GM18951 (cell line): ENCODE results near the gene ZNF446.
"Not testable (repeated sequence)": the region's sequence is repeated elsewhere in the genome, so short reads cannot be mapped to it uniquely, and the experiment has no call there.

Source experiments
- POLR2A ChIP-seq: IDR thresholded peaks from 4 replicates; pipeline ENCODE4 v1.6.1; 2011; ENCODE audit warnings: mild to moderate bottlenecking; ENCODE audit not compliant: insufficient read length, insufficient read depth; ENCODE audit errors: extremely low read depth
- in situ Hi-C: fragments of 300-500 bp; cut with MboI; formaldehyde crosslinking; loops from one replicate; pipeline ENCODE4 v1.12.0; 2022; ENCODE audit warnings: low sequenced_read_pairs, mixed read lengths, inconsistent platforms; ENCODE audit not compliant: unreplicated experiment

ZNF446 gene

DNA sequence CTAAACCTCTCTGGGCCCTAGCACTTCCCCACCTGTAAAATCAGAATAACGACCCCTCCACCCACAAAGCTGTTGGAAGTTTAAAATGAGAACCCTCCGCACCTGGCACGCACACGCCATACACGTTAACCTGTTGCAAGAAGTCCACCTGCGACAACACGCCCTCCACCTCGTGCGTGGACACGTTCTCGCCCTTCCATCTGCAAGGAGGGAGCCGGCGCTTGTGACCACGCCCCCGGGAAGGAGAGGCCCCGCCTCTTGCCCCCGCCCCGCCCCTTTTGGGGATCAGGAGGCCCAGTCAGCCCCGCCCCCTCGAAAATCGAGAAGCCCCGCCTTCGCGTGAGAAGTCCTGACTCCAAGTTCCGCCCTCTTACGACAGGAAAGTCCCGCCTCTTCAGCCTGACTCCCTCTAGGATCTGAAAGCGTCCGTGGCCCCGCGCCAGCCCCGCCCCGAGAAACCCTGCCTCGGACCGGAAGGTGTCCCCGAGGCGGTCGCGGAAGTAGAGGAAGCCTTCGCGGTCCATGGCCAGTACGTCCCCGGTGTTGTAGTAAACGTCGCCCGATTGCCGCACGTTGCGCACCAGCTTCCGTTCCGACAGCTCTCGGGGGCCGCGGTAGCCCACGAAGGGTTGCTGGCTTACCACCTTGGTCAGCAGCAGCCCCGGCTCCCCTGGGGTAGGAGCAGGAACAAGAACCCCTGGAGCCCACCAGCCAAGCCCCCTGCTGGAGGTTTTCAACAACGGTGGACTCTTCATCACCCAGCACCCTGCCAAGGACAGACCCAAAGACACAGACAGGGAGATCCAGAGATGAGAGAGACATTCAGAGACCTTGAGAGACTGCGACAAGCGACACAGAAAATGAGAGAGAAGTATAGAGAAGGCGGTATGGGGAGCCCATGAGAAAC lies 23.1 kb downstream of the ZNF446 start:
- peak; percentile 70 for TF ChIP-seq POLR2A
- in situ Hi-C loops, result no loop called here

DNA sequence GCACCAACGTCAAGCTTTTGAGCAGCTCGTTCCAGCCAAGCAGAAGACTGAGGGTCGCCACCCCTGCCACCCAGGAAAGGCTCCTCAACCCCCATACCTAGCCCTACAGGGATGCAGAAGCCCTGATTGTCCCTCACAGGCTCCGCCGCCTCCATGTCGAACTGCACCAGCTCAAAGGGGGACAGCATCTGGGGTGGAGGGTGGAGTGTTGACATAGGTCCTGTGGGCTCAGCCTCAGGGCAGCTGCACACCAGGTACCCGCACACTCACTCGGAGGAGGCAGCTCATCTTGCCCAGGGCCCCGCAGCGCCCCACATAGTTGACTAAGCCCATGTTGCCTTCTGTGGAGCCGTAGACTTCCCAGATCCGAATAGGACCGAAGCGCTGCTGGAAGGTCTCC lies 24.1 kb downstream of the ZNF446 start:
- no peak for TF ChIP-seq POLR2A
- in situ Hi-C loops, result no loop called here

DNA sequence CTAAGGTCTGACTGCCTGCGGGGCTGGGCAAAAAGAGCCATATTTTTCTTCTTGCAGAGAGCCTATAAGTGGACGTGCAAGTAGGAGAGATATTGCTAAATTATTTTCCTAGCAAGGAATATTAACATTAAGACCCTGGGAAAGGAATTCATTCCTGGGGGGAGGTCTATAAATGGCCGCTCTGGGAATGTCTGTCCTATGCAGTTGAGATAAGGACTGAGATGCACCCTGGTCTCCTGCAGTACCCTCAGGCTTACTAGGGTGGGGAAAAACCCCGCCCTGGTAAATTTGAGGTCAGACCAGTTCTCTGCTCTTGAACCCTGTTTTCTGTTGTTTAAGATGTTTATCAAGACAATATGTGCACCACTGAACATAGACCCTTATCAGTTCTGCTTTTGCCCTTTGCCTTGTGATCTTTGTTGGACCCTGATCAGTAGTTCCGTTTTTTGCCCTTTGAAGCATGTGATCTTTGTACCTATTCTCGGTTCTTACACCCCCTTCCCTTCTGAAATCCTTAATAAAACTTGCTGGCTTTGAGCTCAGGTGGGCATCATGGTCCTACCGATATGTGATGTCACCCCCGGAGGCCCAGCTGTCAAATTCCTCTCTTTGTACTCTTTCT lies 31.6 kb downstream of the ZNF446 start:
- in situ Hi-C loops, result not testable (repeated sequence)

DNA sequence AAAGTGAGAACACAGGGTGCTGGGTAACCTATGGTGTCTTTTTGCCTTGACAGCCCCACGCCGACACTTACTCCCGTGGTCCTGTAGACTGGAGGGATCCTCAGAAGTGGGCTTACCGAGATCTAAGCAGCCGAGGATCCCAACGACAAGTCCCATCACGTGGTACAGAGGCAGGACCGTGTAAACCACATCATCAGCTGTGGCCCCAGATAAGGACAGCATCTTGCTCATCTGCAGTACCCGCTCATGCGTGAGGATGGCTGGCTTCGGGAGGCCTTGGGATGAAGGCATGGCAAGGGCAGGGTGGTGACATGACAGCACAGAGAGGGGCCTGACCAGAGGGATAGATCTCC lies 33.6 kb downstream of the ZNF446 start:
- TF ChIP-seq POLR2A, result no peak
- in situ Hi-C loops, result no loop called here

DNA sequence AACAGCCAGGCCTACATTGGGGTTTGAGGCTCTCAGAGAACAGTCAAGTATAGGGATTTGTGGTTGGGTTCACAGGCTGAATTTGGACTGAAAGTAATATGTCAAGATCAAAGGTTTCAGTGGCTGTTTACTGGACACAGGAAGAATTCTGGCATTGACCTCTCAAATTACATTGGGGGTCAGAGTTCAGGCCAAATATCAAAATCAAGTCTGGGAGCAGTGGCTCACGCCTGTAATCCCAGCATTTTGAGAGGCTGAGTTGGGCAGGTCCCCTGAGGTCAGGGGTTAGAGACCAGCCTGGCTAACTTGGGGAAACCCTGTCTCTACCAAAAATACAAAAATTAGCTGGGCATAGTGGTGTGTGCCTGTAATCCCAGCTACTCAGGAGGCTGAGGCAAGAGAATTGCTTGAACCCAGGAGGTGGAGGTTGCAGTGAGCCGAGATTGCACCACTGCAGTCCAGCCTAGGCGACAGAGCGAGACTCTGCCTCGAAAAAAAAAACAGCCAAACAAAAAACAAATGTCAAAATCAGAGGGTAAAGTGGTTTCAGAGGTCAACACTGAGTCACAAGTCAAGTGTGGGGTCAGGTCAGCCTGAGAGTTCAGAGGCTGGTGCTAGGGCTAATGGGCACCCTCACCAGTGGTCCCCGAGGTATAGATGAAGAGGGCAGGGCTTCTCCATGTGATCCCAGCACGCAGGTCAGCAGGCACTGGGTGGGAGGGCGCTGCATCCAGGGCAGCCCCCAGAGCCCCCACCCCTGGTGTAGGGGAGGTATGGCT lies 34.1 kb downstream of the ZNF446 start:
- in situ Hi-C loops, result no loop called here

DNA sequence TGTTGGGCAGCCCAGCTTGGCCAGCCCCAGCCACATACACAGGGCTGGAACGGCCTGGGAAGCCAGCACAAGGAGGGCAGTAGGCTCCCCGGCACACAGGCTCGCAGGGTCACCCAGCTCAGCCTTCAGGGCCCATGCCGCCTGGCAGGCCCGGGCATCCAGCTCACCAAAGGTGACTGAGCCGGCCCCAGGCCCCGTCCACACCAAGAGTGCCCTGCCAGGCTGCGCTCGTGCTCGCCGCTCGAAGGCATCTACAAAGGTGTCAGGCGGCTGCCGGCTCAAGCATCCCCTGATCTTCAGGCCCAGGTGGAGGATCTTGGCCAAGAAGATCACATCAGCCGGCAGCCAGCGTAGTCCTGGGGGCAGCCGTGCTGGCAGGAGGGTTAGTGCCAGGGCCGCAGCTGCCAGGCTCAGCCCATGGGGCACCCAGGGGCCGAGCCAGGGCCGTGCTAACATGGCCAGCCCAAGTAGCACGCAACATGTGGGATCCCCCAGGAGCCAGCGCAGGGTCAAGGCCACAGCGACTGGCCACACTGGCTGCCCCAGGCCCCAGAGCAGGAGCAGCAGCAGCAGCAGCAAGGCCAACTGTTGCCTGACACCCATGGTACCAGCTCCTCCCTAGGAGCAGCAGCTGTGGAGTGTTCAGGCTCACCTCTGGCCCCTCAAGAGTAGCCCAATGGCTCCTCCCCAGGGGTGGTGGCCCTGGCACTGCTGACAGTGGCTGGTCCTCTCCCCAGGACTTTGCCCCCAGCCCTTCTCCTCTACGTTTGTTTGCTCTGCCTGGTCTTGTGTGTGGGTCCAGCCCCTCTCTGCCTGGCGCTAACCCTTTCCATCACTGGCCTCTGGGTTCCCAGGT lies 35.4 kb downstream of the ZNF446 start, which contains the start of gene SLC27A5:
Gene SLC27A5 (minus strand): TSS at position 640 of the 856 bp plus-strand sequence. CDS start 37 bp downstream, at position 603.
- no peak for TF ChIP-seq POLR2A
- in situ Hi-C loops, result no loop called here

More for the DNA sequence above, 34.1 kb downstream of the ZNF446 start:
- no peak for TF ChIP-seq POLR2A

DNA sequence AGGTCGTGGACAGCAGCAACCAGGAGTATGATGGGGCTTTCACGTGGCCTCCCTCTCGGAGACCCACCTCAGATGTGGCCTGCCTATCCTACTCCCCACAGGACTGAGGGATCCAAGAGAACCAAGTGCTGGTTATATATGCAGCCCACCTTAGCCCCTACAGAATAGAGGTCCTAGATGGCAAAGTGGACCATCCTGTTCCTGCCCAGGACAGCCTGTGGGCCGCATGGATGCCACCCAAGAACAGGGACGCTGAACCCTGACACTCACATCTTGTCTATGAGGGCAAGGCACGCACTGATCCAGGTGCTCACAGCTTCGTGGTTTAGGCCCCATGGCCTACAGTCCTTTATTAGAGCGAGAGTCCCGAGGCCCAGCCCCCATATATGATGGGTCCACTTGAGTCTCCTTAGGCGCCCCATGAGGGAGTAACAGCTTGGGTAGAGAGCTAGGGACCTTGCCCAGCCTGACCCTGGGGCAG lies 37.1 kb downstream of the ZNF446 start:
- TF ChIP-seq POLR2A, result peak; percentile 21
- in situ Hi-C loops, result no loop called here

DNA sequence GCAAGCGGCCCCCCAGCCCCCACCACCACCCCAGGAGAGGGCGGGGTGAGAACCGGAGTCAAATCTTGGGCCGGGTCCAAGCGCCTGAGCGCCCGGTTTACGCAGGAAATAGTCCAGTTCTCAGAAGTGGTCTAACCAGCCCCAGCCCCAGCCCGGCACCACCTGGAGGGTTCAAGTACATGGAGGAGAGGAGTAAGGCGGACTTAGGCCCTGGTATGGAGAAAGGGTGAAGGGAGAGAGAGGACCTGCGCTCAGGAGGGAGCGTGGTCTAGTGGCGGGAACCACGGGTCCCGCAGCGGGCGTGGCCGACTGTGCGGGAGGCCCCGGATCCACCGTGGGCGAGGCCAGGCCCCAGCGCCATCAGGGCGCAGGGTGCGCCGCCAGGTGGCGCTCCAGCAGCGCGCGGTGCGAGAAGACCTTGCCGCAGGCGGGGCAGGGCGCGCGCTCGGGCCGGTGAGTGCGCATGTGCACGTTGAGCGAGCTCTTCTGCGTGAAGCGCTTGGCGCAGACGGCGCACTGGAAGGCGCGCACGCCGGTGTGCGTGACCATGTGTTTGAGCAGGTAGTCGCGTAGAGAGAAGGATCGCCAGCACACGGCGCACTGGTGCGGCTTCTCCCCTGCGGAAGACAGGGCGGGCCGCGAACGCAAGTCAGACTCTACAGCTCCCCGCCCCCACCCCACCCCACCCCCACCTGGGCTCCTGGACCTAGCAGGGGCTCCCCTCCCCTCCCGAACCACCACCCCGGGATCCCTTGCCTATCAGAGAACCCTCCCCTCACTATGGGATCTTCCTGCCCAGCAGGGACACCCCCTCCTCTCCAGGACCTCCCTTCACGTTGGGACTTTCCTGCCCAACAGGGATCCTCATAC lies 37.8 kb downstream of the ZNF446 start:
- peak; percentile 79 for TF ChIP-seq POLR2A
- in situ Hi-C loops, result no loop called here

DNA sequence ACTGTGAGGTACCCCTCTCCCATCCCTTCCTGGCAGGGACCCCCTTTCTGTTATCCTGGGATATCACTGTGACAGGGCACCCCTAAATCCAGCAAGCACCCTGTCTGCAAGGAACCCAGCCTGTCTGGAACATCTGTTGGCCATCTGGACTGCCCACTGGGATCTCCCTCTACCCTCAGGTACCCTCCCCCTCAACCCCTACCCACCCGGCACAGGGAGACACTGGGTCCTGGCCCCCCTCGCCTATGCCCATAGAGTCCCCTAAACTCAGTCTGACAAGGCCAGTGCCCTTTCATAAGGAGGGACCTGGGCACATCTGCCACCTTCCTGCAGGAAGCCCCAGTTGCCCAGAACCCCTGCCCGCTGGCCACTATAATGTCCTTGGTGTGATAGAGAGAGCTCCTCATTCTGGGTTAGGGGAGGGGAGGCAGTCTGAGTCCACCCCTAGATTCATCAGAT lies 38.4 kb downstream of the ZNF446 start:
- in situ Hi-C loops, result no loop called here

DNA sequence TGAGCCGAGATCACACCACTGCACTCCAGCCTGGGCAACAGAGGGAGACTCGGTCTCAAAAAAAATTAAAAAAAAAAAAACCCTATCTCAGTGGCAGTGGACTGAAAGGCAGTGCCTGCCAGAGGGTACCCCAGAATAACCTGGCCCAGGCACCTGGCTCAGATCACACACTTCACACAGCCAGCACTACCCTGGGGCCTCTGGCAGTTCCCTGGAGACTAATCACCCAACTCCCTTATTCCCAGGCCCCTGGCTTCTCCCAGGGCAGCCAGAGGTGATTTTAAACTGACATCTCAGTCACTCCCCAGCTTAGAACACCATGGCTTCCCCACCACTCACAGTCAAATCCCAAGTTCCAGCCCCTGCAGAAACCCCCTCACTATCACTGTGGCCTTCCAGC lies 39.1 kb downstream of the ZNF446 start:
- no peak for TF ChIP-seq POLR2A
- in situ Hi-C loops, result no loop called here

More for the DNA sequence above, 38.4 kb downstream of the ZNF446 start:
- no peak for TF ChIP-seq POLR2A

DNA sequence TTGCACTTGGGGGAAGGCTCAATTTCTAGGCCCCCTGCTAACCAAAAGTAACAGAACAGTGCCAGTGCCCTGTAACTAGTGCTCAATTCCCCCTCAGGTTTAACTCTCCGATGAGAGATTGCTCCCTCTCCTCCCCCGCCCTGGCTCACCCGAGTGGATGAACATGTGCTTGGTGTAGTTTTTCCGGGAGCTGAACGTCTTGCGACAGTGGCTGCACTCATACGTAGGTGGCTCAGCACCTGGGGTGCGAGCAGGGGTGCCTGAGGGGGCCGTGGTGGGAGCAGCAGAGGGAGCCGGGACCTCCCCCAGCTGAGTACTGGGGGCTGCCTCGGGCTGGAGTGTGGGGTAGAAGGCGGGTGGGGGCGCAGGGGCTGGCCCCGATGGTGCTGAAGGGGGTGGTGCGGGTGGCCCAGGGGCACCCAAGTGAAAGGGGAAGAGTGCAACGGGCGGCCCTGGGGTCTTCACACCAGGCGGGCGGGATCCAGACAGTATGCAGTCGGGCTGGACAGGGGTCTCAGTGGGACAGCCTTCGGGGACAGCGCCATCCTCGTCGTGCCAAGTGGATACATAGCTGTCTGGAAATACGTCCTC lies 40.2 kb downstream of the ZNF446 start:
- in situ Hi-C loops, result no loop called here
- TF ChIP-seq POLR2A, result no peak
